HepG2 (cell line): ENCODE data around the gene TM9SF2. TPM values are rescaled to one million over a fixed set of nuclear protein-coding genes. Genes with fewer than 3 reads are reported as not detected.

Source experiments
- ATAC-seq: fragments of 200-7000 bp; cut with Tn5 transposase; 3 replicates; pipeline ENCODE4 v1.9.1; 2020; ENCODE audit warnings: mild to moderate bottlenecking, moderate library complexity
- BruUV-seq: library from RNA; stranded (reverse); fragments of 400-500 nt; replicated peaks from 2 replicates; lab custom pipeline; 2021; lab: Mats Ljungman, UMichigan
- CTCF ChIA-PET: fragments of 300-600 bp; formaldehyde crosslinking; extraction: SDS; loops from one replicate; lab custom pipeline; 2021; ENCODE audit warnings: low total read pairs, inconsistent platforms, low intra/inter-chr PET ratio; lab: Yijun Ruan, JAX
- POLR2A ChIA-PET: fragments of 350-600 bp; sonication (Branson Sonifier 250); formaldehyde crosslinking; loops from one replicate; lab custom pipeline; 2020; ENCODE audit warnings: antibody characterized with exemption, inconsistent platforms; lab: Yijun Ruan, JAX
- DNase-seq: peaks from one replicate; pipeline ENCODE4 v3.0.0-alpha.2; 2015; ENCODE audit warnings: low spot score
- FAIRE-seq: peaks from 3 replicates; lab custom pipeline; 2011; peaks lifted over from hg19 to GRCh38; lab: Jason Lieb, UNC
- H2AFZ ChIP-seq: one replicate; pipeline ENCODE4 v1.6.1; 2011; ENCODE audit warnings: low read length, inconsistent platforms
- H3K27ac ChIP-seq: fragments of 300-600 bp; 3 replicates; pipeline ENCODE4 v1.8.0; 2011; ENCODE audit warnings: mixed run types, mild to moderate bottlenecking, mixed read lengths, low read length, inconsistent platforms; ENCODE audit not compliant: insufficient read depth; ENCODE audit errors: extremely low read length
- H3K27me3 ChIP-seq, 2 experiments: fragments of 200-600 bp in 1 of 2; 2 replicates in 1 of 2; 3 replicates in 1 of 2; pipeline versions ENCODE4 v1.6.0 to v1.8.0; 2011; ENCODE audit warnings: low read length in 2 of 2, mild to moderate bottlenecking in 2 of 2, moderate library complexity in 2 of 2, inconsistent platforms in 1 of 2; ENCODE audit not compliant: insufficient read depth in 2 of 2, control insufficient read depth in 1 of 2
- H3K36me3 ChIP-seq, 2 experiments: fragments of 200-600 bp in 1 of 2; replicated peaks in 1 of 2; 2 replicates in 1 of 2; 3 replicates in 1 of 2; pipeline versions ENCODE4 v1.5.1 to v1.8.0; 2011; ENCODE audit warnings: low read length in 2 of 2, inconsistent platforms in 1 of 2; ENCODE audit not compliant: insufficient read depth in 2 of 2, control insufficient read depth in 1 of 2
- H3K4me1 ChIP-seq: 2 replicates; pipeline ENCODE4 v1.5.1; 2012; ENCODE audit warnings: low read length, inconsistent platforms; ENCODE audit not compliant: insufficient read depth
- H3K4me2 ChIP-seq: 2 replicates; pipeline ENCODE4 v1.6.0; 2011; ENCODE audit warnings: low read depth, low read length, inconsistent platforms
- H3K4me3 ChIP-seq, 3 experiments: fragments of 200-600 bp in 1 of 3; sonication (generic), shearing (Covaris generic) in 1 of 3; replicated peaks in 1 of 3; 2 replicates each; pipeline ENCODE4 v1.5.1; 2011 to 2016; ENCODE audit warnings: low read length in 3 of 3, inconsistent platforms in 2 of 3, low read depth in 2 of 3, mild to moderate bottlenecking in 2 of 3, control low read depth in 1 of 3, mixed read lengths in 1 of 3; ENCODE audit not compliant: insufficient read depth in 1 of 3
- H3K79me2 ChIP-seq: one replicate; pipeline ENCODE4 v1.6.1; 2011; ENCODE audit warnings: low read length, inconsistent platforms; ENCODE audit not compliant: insufficient read depth
- H3K9ac ChIP-seq: 2 replicates; pipeline ENCODE4 v1.6.0; 2011; ENCODE audit warnings: mild to moderate bottlenecking, low read depth, low read length, inconsistent platforms; ENCODE audit not compliant: insufficient read depth
- H3K9me3 ChIP-seq: 2 replicates; pipeline ENCODE4 v1.5.1; 2012; ENCODE audit warnings: mild to moderate bottlenecking, low read length
- H4K20me1 ChIP-seq: 2 replicates; pipeline ENCODE4 v1.6.0; 2011; ENCODE audit warnings: inconsistent platforms, mild to moderate bottlenecking, low read length, moderate library complexity; ENCODE audit not compliant: insufficient read depth
- HIC2 ChIP-seq: sonication (generic); formaldehyde crosslinking; IDR thresholded peaks from 2 replicates; pipeline ENCODE4 v1.9.0; 2022; ENCODE audit warnings: low read depth, missing genetic modification reagents
- ZFAT ChIP-seq: sonication (generic); formaldehyde crosslinking; conservative IDR thresholded peaks from 2 replicates; pipeline ENCODE4 v1.8.1; 2023; ENCODE audit warnings: missing genetic modification reagents, inconsistent platforms
- ZNF644 ChIP-seq: IDR thresholded peaks from 2 replicates; pipeline ENCODE4 v1.6.1; 2016; ENCODE audit warnings: low read depth
- ZNF784 ChIP-seq: sonication (generic); formaldehyde crosslinking; IDR thresholded peaks from 2 replicates; pipeline ENCODE4 v1.5.1; 2020; ENCODE audit warnings: missing genetic modification reagents, mild to moderate bottlenecking, borderline replicate concordance
- WGBS: methylation state at CpG from one replicate; pipeline ENCODE4 v1.1.6; 2017; ENCODE audit warnings: low lambda C conversion rate; 5-methylcytosine and 5-hydroxymethylcytosine counted together
- in situ Hi-C: cut with HindIII; loops from 2 replicates; pipeline ENCODE4 v1.10.0; 2017; ENCODE audit warnings: low pct_unique_long_range_greater_than_20kb; ENCODE audit not compliant: extremely low pct_ligation_motif_present
- intact Hi-C: fragments of 100-400 bp; cut with micrococcal nuclease; formaldehyde crosslinking; loops from one replicate; pipeline ENCODE4 v1.10.0; 2022; ENCODE audit not compliant: unreplicated experiment
- polyA plus RNA-seq, 8 experiments: library from polyadenylated mRNA; depleted of rRNA in 3 of 8; stranded (reverse) in 7 of 8; unstranded in 1 of 8; fragments of >200 nt; fragmentation: Illumina TruSeq in 4 of 8; extraction: Trizol in 4 of 8; gene quantifications; 2 replicates each; pipeline versions ENCODE4 v1.2.1 to v1.2.3, GENCODE V29; 2011 to 2016; ENCODE audit warnings: low read depth in 4 of 8, missing spikeins in 1 of 8, mixed read lengths in 1 of 8; ENCODE audit not compliant: insufficient read depth in 1 of 8
- total RNA-seq, 5 experiments: library from RNA; depleted of rRNA; stranded (reverse); fragments of >200 nt; fragmentation: Illumina TruSeq; extraction: Trizol; gene quantifications; 2 replicates each; pipeline ENCODE4 v1.2.3, GENCODE V29; 2016; ENCODE audit warnings: low read depth in 1 of 5
- TF ChIP-seq, protein P1 (sequence below): sonication (generic); formaldehyde crosslinking; IDR thresholded peaks from 2 replicates; pipeline ENCODE4 v1.5.1; 2020; ENCODE audit warnings: missing genetic modification reagents, mild to moderate bottlenecking, borderline replicate concordance
- TF ChIP-seq, protein P2 (sequence below): sonication (generic); formaldehyde crosslinking; IDR thresholded peaks from 2 replicates; pipeline ENCODE4 v1.4.0; 2020; ENCODE audit warnings: missing genetic modification reagents, borderline replicate concordance

Gene TM9SF2
- total and polyA plus RNA-seq, 2 of the 13 experiments (the other 11 are each of a cell fraction or from before 2014, with no cell fraction given) = 94.1 to 123 TPM

DNA sequence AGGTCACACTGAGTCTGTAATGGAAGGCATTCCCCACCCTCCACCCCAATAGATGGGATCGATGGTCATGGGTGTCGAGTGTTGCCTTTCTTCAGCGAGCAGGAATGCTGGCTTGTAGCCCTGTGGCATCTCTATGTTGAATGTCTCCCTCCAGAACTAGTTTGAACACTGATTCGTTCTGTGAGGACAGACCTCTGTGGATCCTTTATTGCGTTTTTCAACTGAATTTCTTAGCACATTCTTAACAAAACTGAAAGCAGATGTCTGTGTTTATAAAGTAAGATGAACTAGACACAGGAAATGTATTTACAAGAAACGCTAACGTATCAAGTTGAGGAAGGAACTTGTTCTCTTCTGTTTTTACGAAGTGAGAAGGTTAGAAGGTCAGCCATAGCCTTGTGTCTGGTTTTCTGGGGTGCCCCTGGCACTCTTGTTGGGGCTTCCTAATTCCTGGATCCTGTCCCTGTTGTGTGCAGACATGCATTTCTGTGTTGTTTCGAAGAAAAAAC, 36.8 kb upstream of the TM9SF2 start:
- DNase-seq (no peak), ATAC-seq (no peak), FAIRE-seq (no peak)
- no peaks in the 10 kb centered on the region for H3K4me1 ChIP-seq
- no peak overlapping the region for H2AFZ ChIP-seq
- no TSS peak for BruUV-seq
- TF ChIP-seq HIC2 (CRISPR knock-in tag) = no peak
- TF ChIP-seq, protein P1, sequence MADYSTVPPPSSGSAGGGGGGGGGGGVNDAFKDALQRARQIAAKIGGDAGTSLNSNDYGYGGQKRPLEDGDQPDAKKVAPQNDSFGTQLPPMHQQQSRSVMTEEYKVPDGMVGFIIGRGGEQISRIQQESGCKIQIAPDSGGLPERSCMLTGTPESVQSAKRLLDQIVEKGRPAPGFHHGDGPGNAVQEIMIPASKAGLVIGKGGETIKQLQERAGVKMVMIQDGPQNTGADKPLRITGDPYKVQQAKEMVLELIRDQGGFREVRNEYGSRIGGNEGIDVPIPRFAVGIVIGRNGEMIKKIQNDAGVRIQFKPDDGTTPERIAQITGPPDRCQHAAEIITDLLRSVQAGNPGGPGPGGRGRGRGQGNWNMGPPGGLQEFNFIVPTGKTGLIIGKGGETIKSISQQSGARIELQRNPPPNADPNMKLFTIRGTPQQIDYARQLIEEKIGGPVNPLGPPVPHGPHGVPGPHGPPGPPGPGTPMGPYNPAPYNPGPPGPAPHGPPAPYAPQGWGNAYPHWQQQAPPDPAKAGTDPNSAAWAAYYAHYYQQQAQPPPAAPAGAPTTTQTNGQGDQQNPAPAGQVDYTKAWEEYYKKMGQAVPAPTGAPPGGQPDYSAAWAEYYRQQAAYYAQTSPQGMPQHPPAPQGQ = no peak
- TF ChIP-seq ZNF644 (CRISPR knock-in tag) = no peak
- TF ChIP-seq ZNF784 (CRISPR knock-in tag) = no peak
- no peak for TF ChIP-seq ZFAT (CRISPR knock-in tag)
- TF ChIP-seq, protein P2, sequence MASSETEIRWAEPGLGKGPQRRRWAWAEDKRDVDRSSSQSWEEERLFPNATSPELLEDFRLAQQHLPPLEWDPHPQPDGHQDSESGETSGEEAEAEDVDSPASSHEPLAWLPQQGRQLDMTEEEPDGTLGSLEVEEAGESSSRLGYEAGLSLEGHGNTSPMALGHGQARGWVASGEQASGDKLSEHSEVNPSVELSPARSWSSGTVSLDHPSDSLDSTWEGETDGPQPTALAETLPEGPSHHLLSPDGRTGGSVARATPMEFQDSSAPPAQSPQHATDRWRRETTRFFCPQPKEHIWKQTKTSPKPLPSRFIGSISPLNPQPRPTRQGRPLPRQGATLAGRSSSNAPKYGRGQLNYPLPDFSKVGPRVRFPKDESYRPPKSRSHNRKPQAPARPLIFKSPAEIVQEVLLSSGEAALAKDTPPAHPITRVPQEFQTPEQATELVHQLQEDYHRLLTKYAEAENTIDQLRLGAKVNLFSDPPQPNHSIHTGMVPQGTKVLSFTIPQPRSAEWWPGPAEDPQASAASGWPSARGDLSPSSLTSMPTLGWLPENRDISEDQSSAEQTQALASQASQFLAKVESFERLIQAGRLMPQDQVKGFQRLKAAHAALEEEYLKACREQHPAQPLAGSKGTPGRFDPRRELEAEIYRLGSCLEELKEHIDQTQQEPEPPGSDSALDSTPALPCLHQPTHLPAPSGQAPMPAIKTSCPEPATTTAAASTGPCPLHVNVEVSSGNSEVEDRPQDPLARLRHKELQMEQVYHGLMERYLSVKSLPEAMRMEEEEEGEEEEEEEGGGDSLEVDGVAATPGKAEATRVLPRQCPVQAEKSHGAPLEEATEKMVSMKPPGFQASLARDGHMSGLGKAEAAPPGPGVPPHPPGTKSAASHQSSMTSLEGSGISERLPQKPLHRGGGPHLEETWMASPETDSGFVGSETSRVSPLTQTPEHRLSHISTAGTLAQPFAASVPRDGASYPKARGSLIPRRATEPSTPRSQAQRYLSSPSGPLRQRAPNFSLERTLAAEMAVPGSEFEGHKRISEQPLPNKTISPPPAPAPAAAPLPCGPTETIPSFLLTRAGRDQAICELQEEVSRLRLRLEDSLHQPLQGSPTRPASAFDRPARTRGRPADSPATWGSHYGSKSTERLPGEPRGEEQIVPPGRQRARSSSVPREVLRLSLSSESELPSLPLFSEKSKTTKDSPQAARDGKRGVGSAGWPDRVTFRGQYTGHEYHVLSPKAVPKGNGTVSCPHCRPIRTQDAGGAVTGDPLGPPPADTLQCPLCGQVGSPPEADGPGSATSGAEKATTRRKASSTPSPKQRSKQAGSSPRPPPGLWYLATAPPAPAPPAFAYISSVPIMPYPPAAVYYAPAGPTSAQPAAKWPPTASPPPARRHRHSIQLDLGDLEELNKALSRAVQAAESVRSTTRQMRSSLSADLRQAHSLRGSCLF (CRISPR knock-in tag) = no peak
- H3K4me3 ChIP-seq = no peak overlapping the region
- no peak overlapping the region for H3K9ac ChIP-seq
- no peaks in the 10 kb centered on the region for H3K9me3 ChIP-seq
- ChIA-PET POLR2A (no interaction called here), CTCF (no interaction called here)
- no peak overlapping the region for H3K4me2 ChIP-seq
- H3K36me3 ChIP-seq = no peaks in the 10 kb centered on the region
- WGBS = 19% methylated on average over 8 of the region's 9 CpGs
- no peaks in the 10 kb centered on the region for H4K20me1 ChIP-seq
- H3K27ac ChIP-seq = no peak overlapping the region
- peaks cover 0 to 5% of the 10 kb centered on the region in 2 experiments; a peak in 2 of 5 replicates for H3K27me3 ChIP-seq
- in situ Hi-C loops = no loop called here
- intact Hi-C loops = no loop called here
- H3K79me2 ChIP-seq = no peaks in the 10 kb centered on the region
